ENCODE results near the gene KMO. TPM values are rescaled to one million over a fixed set of nuclear protein-coding genes. Genes with fewer than 3 reads are reported as not detected.
A peak's percentile ranks its signal among the peaks of the same experiment; 100 is the strongest.

The KMO gene
- total RNA-seq, 1 donor, result not detected

DNA sequence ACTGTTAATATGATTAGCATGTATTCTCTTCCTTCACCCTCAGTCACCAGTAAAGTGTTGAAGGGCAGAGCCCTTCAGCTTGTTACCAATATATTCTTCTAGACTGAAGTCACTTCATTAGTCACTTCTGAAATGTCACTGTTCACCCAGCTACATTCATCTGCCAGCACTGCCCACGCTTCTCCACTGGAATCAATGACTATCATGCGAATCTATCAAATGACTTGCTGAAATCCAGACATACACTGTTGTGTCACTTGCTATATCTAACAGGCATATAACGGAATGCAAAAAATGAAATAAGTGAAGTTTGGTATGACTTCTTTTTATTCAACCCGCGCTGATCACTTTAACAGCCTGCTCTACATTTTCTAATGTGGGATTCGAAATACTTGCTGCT is 28.7 kb upstream of the KMO start:
- TF ChIP-seq, protein P1, sequence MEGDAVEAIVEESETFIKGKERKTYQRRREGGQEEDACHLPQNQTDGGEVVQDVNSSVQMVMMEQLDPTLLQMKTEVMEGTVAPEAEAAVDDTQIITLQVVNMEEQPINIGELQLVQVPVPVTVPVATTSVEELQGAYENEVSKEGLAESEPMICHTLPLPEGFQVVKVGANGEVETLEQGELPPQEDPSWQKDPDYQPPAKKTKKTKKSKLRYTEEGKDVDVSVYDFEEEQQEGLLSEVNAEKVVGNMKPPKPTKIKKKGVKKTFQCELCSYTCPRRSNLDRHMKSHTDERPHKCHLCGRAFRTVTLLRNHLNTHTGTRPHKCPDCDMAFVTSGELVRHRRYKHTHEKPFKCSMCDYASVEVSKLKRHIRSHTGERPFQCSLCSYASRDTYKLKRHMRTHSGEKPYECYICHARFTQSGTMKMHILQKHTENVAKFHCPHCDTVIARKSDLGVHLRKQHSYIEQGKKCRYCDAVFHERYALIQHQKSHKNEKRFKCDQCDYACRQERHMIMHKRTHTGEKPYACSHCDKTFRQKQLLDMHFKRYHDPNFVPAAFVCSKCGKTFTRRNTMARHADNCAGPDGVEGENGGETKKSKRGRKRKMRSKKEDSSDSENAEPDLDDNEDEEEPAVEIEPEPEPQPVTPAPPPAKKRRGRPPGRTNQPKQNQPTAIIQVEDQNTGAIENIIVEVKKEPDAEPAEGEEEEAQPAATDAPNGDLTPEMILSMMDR (IDR thresholded peaks at IDR 0.05; ENCODE audit: insufficient read depth, low read depth, low read length), result no peak
- H3K4me3 ChIP-seq (ENCODE audit: low read depth, low read length), result no peak overlapping the region
- DNase-seq (ENCODE audit: low read depth), result no peak

DNA sequence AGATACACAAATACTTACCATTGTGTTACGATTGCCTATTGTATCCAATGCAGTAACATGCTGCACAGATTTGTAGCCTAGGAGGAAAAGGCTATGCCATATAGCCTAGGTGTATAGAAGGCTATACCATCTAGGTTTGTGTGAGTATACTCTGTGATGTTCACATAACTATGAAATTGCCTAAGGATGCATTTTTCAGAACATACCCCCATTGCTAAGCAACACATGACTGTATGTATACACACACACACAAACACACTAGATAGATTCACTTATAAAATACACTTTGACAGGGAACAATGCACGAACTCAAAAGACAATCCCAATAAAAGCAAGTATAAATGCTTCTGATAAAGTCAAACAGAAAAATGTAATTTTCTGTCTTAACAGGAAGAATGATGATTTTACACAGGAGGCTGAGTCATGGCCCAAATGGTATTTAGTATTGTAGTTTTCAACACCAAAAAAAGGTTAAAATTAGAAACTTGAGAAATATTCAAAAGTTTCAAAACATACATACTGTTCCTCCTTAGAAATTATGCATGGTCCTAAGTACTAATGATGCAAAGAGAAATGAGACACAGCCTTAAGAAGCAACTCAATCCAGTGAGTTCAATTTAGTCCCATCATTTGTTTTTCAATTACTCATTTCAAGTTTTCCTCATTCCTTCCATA is 24.9 kb upstream of the KMO start:
- TF ChIP-seq, protein P1 (IDR thresholded peaks at IDR 0.05; ENCODE audit: insufficient read depth, low read depth, low read length), result no peak
- DNase-seq (ENCODE audit: low read depth), result peak; percentile 30
- H3K4me3 ChIP-seq (ENCODE audit: low read depth, low read length), result no peak overlapping the region

DNA sequence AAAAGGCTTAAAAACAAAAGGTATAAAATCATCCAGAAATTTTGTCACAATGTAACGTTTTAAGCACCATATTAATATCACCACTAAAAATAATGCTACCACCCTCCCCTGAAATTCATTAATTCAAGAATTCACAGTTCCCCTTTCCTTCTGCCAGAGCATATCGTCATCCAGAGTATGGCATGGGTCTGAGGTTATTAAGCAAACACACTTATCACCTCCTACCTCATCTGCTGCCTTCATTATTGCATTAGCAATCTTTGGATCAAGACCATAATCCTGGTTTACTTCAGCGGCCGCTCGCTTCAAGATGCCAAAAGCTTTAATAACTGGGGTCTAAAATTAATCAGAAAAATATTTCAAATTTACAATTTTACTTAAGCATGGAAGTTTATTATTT is 18.8 kb upstream of the KMO start:
- TF ChIP-seq, protein P1 (IDR thresholded peaks at IDR 0.05; ENCODE audit: insufficient read depth, low read depth, low read length), result no peak

DNA sequence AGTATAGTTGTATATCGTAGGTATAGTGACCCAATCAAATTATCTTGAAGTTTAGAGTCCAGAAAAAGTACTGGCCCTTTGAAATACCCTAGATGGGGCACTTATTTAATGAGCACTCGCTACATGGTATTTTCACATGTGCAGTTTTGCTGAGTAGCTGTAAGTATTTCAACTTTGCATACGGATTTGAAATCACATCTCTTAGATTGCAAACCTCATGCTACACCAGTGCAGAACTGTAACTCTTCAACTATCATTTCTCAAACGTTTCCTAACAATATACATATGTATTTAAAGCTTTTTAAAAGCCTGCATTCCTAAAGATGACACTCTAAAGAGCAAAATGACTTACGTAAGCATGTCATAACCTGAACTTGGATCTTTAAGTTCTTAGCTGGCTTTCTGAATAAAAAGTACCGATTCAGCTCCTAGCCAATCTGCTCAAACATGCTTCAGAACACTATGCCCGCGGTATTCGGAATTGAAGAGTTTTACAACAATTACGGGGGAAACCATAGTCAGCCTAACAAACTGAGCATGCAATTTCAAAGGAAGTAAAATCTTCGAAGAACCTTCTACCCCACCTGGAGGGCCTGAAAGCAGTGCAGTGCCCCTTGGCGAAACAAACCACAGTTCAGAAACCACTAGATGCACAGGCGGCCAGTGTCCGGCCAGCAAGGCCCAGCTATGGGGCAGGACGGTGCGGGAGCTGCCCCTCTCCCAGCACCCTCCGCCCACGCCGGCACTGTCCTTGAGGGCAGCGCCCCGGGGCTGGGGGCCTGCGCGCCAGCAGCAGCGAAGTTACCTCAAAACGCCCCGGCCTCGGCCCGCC is 13.5 kb upstream of the KMO start:
- DNase-seq (ENCODE audit: low read depth), result peak; percentile 25
- TF ChIP-seq, protein P1 (IDR thresholded peaks at IDR 0.05; ENCODE audit: insufficient read depth, low read depth, low read length), result no peak
- peak overlapping the region; percentile 77 for H3K4me3 ChIP-seq (ENCODE audit: low read depth, low read length)

More for the DNA sequence above, 18.8 kb upstream of the KMO start:
- no peak for DNase-seq (ENCODE audit: low read depth)
- H3K4me3 ChIP-seq (ENCODE audit: low read depth, low read length), result no peak overlapping the region

DNA sequence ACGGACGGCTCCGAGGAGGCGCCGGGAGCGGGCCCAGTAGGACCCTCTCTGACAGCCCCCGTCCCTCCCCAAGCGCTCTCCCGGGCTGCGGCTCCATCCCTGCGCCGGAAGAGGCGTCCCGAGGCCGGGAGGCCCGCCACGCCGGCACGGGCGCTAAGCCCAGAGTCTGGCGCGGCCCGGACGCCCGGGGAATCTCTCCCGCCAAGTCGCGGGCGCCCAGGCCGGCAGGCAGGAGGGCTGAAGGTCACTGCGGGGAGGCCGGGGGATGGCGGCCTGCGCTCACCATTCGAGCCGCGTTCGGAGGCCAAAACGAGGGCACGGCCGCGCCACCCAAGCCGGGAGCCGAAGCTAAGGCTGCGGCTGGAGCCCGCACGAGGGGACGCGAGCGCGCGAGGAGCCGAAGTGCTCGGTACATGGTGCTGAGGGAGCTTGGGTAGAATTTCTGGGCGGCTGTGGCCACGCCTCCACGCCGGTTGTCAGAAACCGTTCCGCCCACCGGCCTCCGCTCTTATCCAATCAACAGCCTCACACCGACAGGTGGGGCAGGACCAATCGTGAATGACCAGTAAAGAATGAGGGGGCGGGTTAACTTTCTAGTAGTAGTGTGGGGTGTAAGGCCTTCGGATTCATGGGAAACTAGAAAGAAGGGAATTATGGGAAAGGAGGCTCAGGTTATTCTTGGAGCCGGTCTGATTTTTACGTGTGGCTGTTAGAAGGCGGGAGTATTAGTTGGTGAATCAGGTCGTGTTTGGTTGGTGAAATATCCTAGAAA is 12.7 kb upstream of the KMO start, which contains the start of gene FH:
Gene FH (minus strand): TSS at position 448 of the 772 bp plus-strand sequence. CDS start 33 bp downstream, at position 415.
- peak; percentile 98 for DNase-seq (ENCODE audit: low read depth)
- TF ChIP-seq, protein P1 (IDR thresholded peaks at IDR 0.05; ENCODE audit: insufficient read depth, low read depth, low read length), result no peak
- H3K4me3 ChIP-seq (ENCODE audit: low read depth, low read length), result peak within 1 kb of the TSS; percentile 77

DNA sequence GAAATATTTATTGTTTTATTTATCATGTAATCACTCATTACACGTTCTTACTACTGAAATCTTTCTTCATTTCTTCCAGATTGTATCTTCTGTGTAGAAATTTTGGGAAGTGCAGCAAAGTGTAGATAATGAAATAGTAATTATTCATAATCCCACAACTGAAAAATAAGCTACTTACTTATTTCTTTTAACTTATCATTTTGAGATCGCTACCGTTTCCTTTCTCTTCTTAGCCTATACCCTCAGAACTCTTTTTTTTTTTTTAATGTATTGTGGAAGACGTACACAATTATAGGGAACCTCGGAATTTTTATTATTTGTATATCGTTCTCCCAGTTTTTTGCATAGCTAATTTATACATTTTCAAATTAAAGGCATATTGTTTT is 12.1 kb upstream of the KMO start:
- TF ChIP-seq, protein P1 (IDR thresholded peaks at IDR 0.05; ENCODE audit: insufficient read depth, low read depth, low read length), result no peak
- H3K4me3 ChIP-seq (ENCODE audit: low read depth, low read length), result peak overlapping the region; percentile 77
- DNase-seq (ENCODE audit: low read depth), result no peak
